ENCODE measurements around the gene TRAF5. TPM values are rescaled to one million over a fixed set of nuclear protein-coding genes. Genes with fewer than 3 reads are reported as not detected.
A peak's percentile ranks its signal among the peaks of the same experiment; 100 is the strongest.

TRAF5 gene
- total and polyA plus RNA-seq, 8 donors: 4.3 to 50.7 (median 18.5) TPM

- Histone ChIP-seq H3K4me3 (no peak overlapping the region), H3K27ac (peak overlapping the region; percentile 13 to 88 (median 74)), H3K36me3 (peaks cover 0 to 3% (median 0%) of the 10 kb centered on the region in 4 donors), H3K9me3 (no peaks in the 10 kb centered on the region), H3K27me3 (no peaks in the 10 kb centered on the region), H3K4me1 (peaks cover 78 to 96% (median 90%) of the 10 kb centered on the region in 4 donors)
- TF ChIP-seq POLR2AphosphoS5 (IDR thresholded peaks at IDR 0.05) (no peak), EP300 (IDR thresholded peaks at IDR 0.05) (no peak), CTCF (IDR thresholded peaks at IDR 0.05) (no peak), POLR2A (IDR thresholded peaks at IDR 0.05) (no peak)
- intact Hi-C loops (cut with DNase I; ENCODE audit: low total_unique reads): no loop called here
- peak in 1 of 2 donors; percentile 72 for DNase-seq
- WGBS, 5 donors: 21 to 40% (median 27%) methylated on average over 1 of the region's 1 CpG
Measured at GRCh38 chr1:211333906-211334305, 7.3 kb downstream of the TRAF5 start.

GRCh38 chr1:211334986-211335385 lies 8.4 kb downstream of the TRAF5 start:
- Histone ChIP-seq H3K4me1 (peaks cover 79 to 95% (median 89%) of the 10 kb centered on the region in 4 donors), H3K27me3 (no peaks in the 10 kb centered on the region), H3K27ac (peak overlapping the region; percentile 19 to 88 (median 74)), H3K9me3 (no peaks in the 10 kb centered on the region), H3K4me3 (no peak overlapping the region), H3K36me3 (peaks cover 0 to 7% (median 0%) of the 10 kb centered on the region in 4 donors)
- no peak for DNase-seq
- no peak for TF ChIP-seq POLR2A (IDR thresholded peaks at IDR 0.05)
- no peak for TF ChIP-seq POLR2AphosphoS5 (IDR thresholded peaks at IDR 0.05)
- TF ChIP-seq CTCF (IDR thresholded peaks at IDR 0.05): no peak
- no peak for TF ChIP-seq EP300 (IDR thresholded peaks at IDR 0.05)
- intact Hi-C loops (cut with DNase I; ENCODE audit: low total_unique reads): no loop called here
- WGBS, 5 donors: 65 to 78% (median 69%) methylated on average over 4 of the region's 4 CpGs

- WGBS, 5 donors: 32 to 65% (median 48%) methylated on average over 3 of the region's 3 CpGs
- TF ChIP-seq POLR2AphosphoS5 (IDR thresholded peaks at IDR 0.05) (peak in 1 of 3 donors; percentile 14), CTCF (IDR thresholded peaks at IDR 0.05) (no peak)
- Histone ChIP-seq H3K27ac (peak overlapping the region; percentile 72 to 88 (median 74)), H3K9me3 (no peaks in the 10 kb centered on the region), H3K36me3 (peaks cover 0 to 7% (median 0%) of the 10 kb centered on the region in 4 donors), H3K27me3 (no peaks in the 10 kb centered on the region), H3K4me1 (peaks cover 73 to 96% (median 88%) of the 10 kb centered on the region in 4 donors), H3K4me3 (no peak overlapping the region)
- intact Hi-C loops (cut with DNase I; ENCODE audit: low total_unique reads): no loop called here
- peak in 1 of 2 donors; percentile 48 for DNase-seq
Measured at GRCh38 chr1:211335522-211336157, 9.0 kb downstream of the TRAF5 start.

GRCh38 chr1:211336161-211336560 lies 9.5 kb downstream of the TRAF5 start:
- TF ChIP-seq POLR2AphosphoS5 (IDR thresholded peaks at IDR 0.05) (no peak), EP300 (IDR thresholded peaks at IDR 0.05) (no peak), POLR2A (IDR thresholded peaks at IDR 0.05) (no peak), CTCF (IDR thresholded peaks at IDR 0.05) (no peak)
- DNase-seq: peak in 1 of 2 donors; percentile 20
- Histone ChIP-seq H3K27me3 (no peaks in the 10 kb centered on the region), H3K9me3 (no peaks in the 10 kb centered on the region), H3K4me3 (no peak overlapping the region), H3K36me3 (peaks cover 0 to 7% (median 0%) of the 10 kb centered on the region in 4 donors), H3K4me1 (peaks cover 72 to 96% (median 88%) of the 10 kb centered on the region in 4 donors), H3K27ac (peak overlapping the region; percentile 45 to 88 (median 74))
- intact Hi-C loops (cut with DNase I; ENCODE audit: low total_unique reads): no loop called here
- WGBS, 5 donors: 39 to 68% (median 51%) methylated on average over 3 of the region's 3 CpGs
